Breast epithelium (tissue), 4 donors: ENCODE measurements around the gene DPH1. TPM values are rescaled to one million over a fixed set of nuclear protein-coding genes. Genes with fewer than 3 reads are reported as not detected.
A peak's percentile ranks its signal among the peaks of the same experiment; 100 is the strongest.

Source experiments
- DNase-seq, 2 donors: peaks; one replicate each; pipeline ENCODE4 v3.0.0-alpha.2; 2019; ENCODE audit warnings: low spot score in 2 of 2
- H3K27ac ChIP-seq, 2 donors: fragments of 200-600 bp; sonication (generic) in 1 of 2; one replicate each; pipeline ENCODE4 v1.5.1; 2016 to 2019; ENCODE audit warnings: mild to moderate bottlenecking in 1 of 2
- H3K27me3 ChIP-seq, 2 donors: fragments of 200-600 bp; sonication (generic) in 1 of 2; one replicate each; pipeline versions ENCODE4 v1.5.1 to v1.6.0; 2017 to 2019; ENCODE audit warnings: control low read depth in 1 of 2, mild to moderate bottlenecking in 1 of 2
- H3K36me3 ChIP-seq: fragments of 200-600 bp; one replicate; pipeline ENCODE4 v1.5.1; 2019
- H3K4me1 ChIP-seq, 2 donors: fragments of 200-600 bp; sonication (generic); one replicate each; pipeline ENCODE4 v1.5.1; 2016 to 2019; ENCODE audit warnings: control low read depth in 1 of 2
- H3K4me3 ChIP-seq, 3 donors: fragments of 200-600 bp; sonication (generic); 1 replicate in 2 of 3; 2 replicates in 1 of 3; pipeline ENCODE4 v1.5.1; 2016 to 2019; ENCODE audit warnings: mild to moderate bottlenecking in 3 of 3, moderate library complexity in 2 of 3
- H3K9me3 ChIP-seq, 2 donors: fragments of 200-600 bp; sonication (generic) in 1 of 2; one replicate each; pipeline ENCODE4 v1.5.1; 2016 to 2019; ENCODE audit warnings: control low read depth in 1 of 2
- POLR2A ChIP-seq: fragments of 450-650 bp; IDR thresholded peaks from one replicate; pipeline ENCODE4 v1.6.1; 2016; ENCODE audit warnings: antibody characterized with exemption, mild to moderate bottlenecking, moderate library complexity
- POLR2AphosphoS5 ChIP-seq, 3 donors: sonication (generic); formaldehyde crosslinking; IDR thresholded peaks; one replicate each; pipeline ENCODE4 v1.6.1; 2017; ENCODE audit warnings: antibody characterized with exemption in 3 of 3
- intact Hi-C: fragments of 100-400 bp; cut with DNase I; formaldehyde crosslinking; loops from one replicate; pipeline ENCODE4 v1.15.1; 2023; ENCODE audit warnings: low total_unique reads
- total RNA-seq, 3 donors: library from RNA; depleted of rRNA; stranded (reverse); fragments of >200 nt; gene quantifications; one replicate each; pipeline ENCODE4 v1.1.0, GENCODE V29; 2016
- TF ChIP-seq, protein P1 (sequence below), 3 donors: fragments of 450-650 bp; IDR thresholded peaks; one replicate each; pipeline ENCODE4 v1.5.1; 2016 to 2017; ENCODE audit warnings: antibody characterized with exemption in 3 of 3, mild to moderate bottlenecking in 3 of 3, moderate library complexity in 3 of 3

The DPH1 gene
- total RNA-seq, 3 donors from 2014 or later: 28.3 to 66.6 (median 55.7) TPM

DNA sequence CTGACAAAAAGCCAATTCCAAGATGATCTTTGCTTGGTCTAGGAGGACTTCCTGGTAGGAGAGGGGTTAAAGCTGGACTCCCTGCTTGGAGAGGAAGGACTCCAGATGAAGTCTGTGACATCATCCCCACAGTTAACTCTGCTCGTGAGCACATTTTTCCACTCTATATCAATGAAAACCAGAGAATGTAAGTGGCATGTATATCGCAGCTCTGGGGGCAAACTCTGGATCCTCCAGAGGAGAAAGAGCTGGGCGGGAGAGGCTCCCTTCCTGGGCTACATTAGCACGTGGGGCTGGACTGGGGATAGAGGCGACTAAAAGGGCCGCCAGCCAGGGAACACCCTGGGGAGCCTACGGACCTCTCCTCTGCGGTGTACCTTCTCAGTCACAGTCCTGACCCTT lies 59.1 kb downstream of the DPH1 start:
- DNase-seq: no peak
- H3K36me3 ChIP-seq: no peaks in the 10 kb centered on the region
- no peaks in the 10 kb centered on the region for H3K27me3 ChIP-seq
- peak overlapping the region; percentile 35 to 59 (median 40) for H3K4me3 ChIP-seq
- no peaks in the 10 kb centered on the region for H3K9me3 ChIP-seq
- H3K4me1 ChIP-seq: peaks cover 20 to 22% of the 10 kb centered on the region in 2 donors
- peak overlapping the region; percentile 88 to 91 for H3K27ac ChIP-seq
- intact Hi-C loops: no loop called here
- TF ChIP-seq POLR2A (no peak), POLR2AphosphoS5 (IDR thresholded peaks at IDR 0.05) (no peak)
- TF ChIP-seq, protein P1, sequence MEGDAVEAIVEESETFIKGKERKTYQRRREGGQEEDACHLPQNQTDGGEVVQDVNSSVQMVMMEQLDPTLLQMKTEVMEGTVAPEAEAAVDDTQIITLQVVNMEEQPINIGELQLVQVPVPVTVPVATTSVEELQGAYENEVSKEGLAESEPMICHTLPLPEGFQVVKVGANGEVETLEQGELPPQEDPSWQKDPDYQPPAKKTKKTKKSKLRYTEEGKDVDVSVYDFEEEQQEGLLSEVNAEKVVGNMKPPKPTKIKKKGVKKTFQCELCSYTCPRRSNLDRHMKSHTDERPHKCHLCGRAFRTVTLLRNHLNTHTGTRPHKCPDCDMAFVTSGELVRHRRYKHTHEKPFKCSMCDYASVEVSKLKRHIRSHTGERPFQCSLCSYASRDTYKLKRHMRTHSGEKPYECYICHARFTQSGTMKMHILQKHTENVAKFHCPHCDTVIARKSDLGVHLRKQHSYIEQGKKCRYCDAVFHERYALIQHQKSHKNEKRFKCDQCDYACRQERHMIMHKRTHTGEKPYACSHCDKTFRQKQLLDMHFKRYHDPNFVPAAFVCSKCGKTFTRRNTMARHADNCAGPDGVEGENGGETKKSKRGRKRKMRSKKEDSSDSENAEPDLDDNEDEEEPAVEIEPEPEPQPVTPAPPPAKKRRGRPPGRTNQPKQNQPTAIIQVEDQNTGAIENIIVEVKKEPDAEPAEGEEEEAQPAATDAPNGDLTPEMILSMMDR (IDR thresholded peaks at IDR 0.05): no peak

DNA sequence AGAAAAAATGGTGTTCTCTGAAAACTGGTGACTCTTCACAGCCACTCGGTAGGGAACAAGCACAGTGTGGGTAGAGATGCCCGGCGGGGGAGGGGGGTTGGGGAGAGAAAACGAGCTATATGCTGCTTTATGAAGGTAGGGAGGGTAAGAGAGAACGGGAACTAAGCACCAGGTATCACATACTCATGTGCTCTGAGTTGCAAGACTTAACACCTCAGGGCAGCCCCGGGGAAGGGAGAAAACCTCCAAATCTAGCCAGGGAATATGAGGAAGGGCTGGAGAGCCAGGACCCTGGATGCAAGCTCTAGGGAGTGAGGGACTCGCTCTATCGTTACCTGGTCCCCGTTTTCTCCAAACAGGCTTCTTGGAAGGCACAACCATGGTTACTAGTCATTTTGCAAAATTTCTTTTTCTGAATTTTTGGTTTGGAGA lies 60.3 kb downstream of the DPH1 start:
- intact Hi-C loops: no loop called here
- Histone ChIP-seq H3K9me3 (no peaks in the 10 kb centered on the region), H3K27me3 (no peaks in the 10 kb centered on the region), H3K36me3 (no peaks in the 10 kb centered on the region), H3K4me3 (no peak overlapping the region), H3K4me1 (peaks cover 9 to 14% of the 10 kb centered on the region in 2 donors), H3K27ac (peak overlapping the region; percentile 88 to 91)
- DNase-seq: no peak
- TF ChIP-seq POLR2AphosphoS5 (IDR thresholded peaks at IDR 0.05): no peak
- TF ChIP-seq, protein P1 (IDR thresholded peaks at IDR 0.05): no peak
- no peak for TF ChIP-seq POLR2A

DNA sequence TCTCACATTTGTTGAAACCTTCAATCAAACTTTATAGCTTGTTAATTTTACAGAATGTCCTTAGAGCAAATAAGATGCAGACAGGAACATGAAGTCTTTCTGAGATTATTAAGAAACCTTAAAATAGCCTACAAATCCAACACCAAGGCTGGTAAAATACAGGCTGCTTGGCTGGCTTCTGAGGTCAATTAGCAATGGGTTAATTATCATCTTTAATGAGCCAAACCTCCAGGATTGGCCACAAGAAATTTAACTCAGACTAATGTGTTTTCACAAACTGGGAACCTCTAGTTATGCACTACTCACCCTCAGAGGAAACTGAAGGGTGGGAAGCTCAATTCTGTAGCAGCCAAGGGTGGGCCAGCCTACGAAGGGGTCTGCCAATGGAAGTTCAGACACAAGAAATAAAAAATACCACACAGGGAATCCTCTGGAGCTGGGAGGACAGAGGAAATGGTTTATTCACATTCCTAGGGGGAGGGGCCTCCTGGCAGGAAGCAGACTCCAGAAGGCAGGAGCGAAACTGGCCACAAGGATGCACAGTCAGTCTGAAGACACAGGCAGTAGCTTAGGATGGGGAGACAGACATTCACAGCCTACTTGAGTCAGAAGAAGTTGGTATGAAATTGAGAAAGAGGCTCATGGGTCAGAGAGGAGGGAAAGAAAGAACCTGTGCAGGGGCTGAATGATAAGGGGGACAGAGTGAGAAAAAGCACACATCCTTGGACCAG lies 61.0 kb downstream of the DPH1 start:
- Histone ChIP-seq H3K27ac (peak overlapping the region; percentile 88 to 91), H3K27me3 (no peaks in the 10 kb centered on the region), H3K36me3 (no peaks in the 10 kb centered on the region), H3K9me3 (no peaks in the 10 kb centered on the region), H3K4me3 (no peak overlapping the region), H3K4me1 (peaks cover 4 to 14% of the 10 kb centered on the region in 2 donors)
- DNase-seq: no peak
- TF ChIP-seq POLR2AphosphoS5 (IDR thresholded peaks at IDR 0.05) (peak in 1 of 3 donors; percentile 48), POLR2A (no peak)
- TF ChIP-seq, protein P1 (IDR thresholded peaks at IDR 0.05): peak in 1 of 3 donors; percentile 30
- intact Hi-C loops: no loop called here

DNA sequence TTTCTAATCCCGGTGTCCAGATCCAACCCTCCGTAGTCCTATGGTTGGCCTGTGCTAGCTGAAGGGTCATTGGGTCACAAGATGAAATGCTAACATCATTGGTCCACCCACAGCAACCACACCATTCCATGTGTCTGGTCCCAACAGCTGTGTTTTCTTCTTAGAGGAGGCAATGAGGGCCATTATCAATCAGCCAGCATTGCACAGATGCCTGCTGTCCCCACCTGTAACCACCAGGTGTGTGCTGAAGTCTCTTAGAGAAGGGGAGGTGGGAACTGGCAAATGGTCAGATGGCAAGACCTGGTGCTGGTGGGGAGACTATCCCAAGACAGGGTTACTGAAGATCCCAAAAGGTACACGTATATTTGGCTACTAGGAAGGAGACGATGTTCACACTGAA lies 62.3 kb downstream of the DPH1 start:
- H3K36me3 ChIP-seq: no peaks in the 10 kb centered on the region
- H3K4me1 ChIP-seq: peaks cover 4 to 14% of the 10 kb centered on the region in 2 donors
- intact Hi-C loops: no loop called here
- TF ChIP-seq, protein P1 (IDR thresholded peaks at IDR 0.05): no peak
- no peak for TF ChIP-seq POLR2A
- TF ChIP-seq POLR2AphosphoS5 (IDR thresholded peaks at IDR 0.05): no peak
- no peak overlapping the region for H3K4me3 ChIP-seq
- H3K27ac ChIP-seq: peak overlapping the region in 1 of 2 donors; percentile 40
- H3K27me3 ChIP-seq: no peaks in the 10 kb centered on the region
- H3K9me3 ChIP-seq: no peaks in the 10 kb centered on the region
- no peak for DNase-seq

DNA sequence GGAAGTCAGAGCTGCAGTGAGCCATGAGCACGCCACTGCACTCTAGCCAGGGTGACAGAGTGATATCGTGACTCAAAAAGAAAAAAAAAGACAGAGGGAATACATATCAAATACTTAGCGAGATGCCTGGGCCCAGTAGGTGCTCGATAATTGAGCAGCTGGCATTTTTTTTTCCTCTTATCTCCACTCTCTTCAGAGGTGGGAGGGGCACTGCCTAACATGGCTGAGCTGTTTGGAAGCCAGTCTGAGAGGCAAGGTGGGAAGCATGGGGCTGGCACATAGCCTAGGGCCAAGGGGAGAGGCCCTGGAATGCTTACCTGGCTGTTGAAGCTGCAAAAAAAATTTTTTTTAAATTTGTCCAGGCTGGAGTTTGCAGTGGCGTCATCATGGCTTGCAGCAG lies 63.4 kb downstream of the DPH1 start:
- DNase-seq: no peak
- no peak overlapping the region for H3K27ac ChIP-seq
- H3K4me3 ChIP-seq: no peak overlapping the region
- no peaks in the 10 kb centered on the region for H3K36me3 ChIP-seq
- no peaks in the 10 kb centered on the region for H3K27me3 ChIP-seq
- no peaks in the 10 kb centered on the region for H3K9me3 ChIP-seq
- intact Hi-C loops: no loop called here
- TF ChIP-seq POLR2A: no peak
- H3K4me1 ChIP-seq: peaks cover 4 to 14% of the 10 kb centered on the region in 2 donors

Other genes with a start within 250 kb of the DPH1 start
- gene SMYD4, start 200.3 kb upstream of the DPH1 start, total RNA-seq: 10 to 100 TPM; 16.0 to 20.3 (median 18.7) TPM
- gene RPA1, start 200.1 kb upstream of the DPH1 start, total RNA-seq: 10 to 100 TPM; 34.7 to 40.6 (median 34.7) TPM
- 10 to 100 TPM in 2 of 3 donors, 1 to 10 TPM in 1; 3.8 to 19.6 (median 14.1) TPM for gene RTN4RL1, start 4.8 kb upstream of the DPH1 start, total RNA-seq
- 10 to 100 TPM; 24.3 to 35.4 (median 32.5) TPM for gene OVCA2, start 11.9 kb downstream of the DPH1 start, total RNA-seq
- gene HIC1, start 24.9 kb downstream of the DPH1 start, total RNA-seq: 10 to 100 TPM; 12.6 to 16.4 (median 12.7) TPM